Measurements from ENCODE around the gene QRICH1.

- TF ChIP-seq CTCF (IDR thresholded peaks at IDR 0.05) (no peak), POLR2A (IDR thresholded peaks at IDR 0.05) (no peak), EP300 (IDR thresholded peaks at IDR 0.05) (no peak)
These were observed 76.5 kb downstream of the QRICH1 start for GRCh38 chr3:49017229-49017970.
